HEK293T (cell line): ENCODE results near the gene BTBD9.

Experiments
- CTCF ChIA-PET: fragments of 350-600 bp; formaldehyde crosslinking; extraction: SDS; loops from one replicate; lab custom pipeline; 2021; ENCODE audit warnings: antibody characterized with exemption, inconsistent platforms; lab: Yijun Ruan, JAX
- POLR2A ChIA-PET: fragments of 350-600 bp; formaldehyde crosslinking; extraction: SDS; loops from one replicate; lab custom pipeline; 2020; ENCODE audit warnings: antibody characterized with exemption, inconsistent platforms; lab: Yijun Ruan, JAX
- DNase-seq: peaks from one replicate; pipeline ENCODE4 v3.0.0; 2012; ENCODE audit warnings: mixed read lengths; ENCODE audit errors: extremely low spot score
- ARNT ChIP-seq: fragments of 450-650 bp; IDR thresholded peaks from 2 replicates; pipeline ENCODE4 v1.6.1; 2017; ENCODE audit warnings: mild to moderate bottlenecking
- BHLHE40 ChIP-seq: fragments of 450-650 bp; IDR thresholded peaks from 2 replicates; pipeline ENCODE4 v1.6.1; 2016; ENCODE audit warnings: mild to moderate bottlenecking, moderate library complexity, borderline replicate concordance
- CTBP1 ChIP-seq: fragments of 450-650 bp; IDR thresholded peaks from 2 replicates; pipeline ENCODE4 v1.6.1; 2016; ENCODE audit warnings: borderline replicate concordance
- ELF4 ChIP-seq: fragments of 450-650 bp; IDR thresholded peaks from 2 replicates; pipeline ENCODE4 v1.6.1; 2017; ENCODE audit warnings: antibody characterized with exemption
- FOXA1 ChIP-seq: fragments of 450-650 bp; IDR thresholded peaks from 2 replicates; pipeline ENCODE4 v1.6.1; 2016; ENCODE audit warnings: mild to moderate bottlenecking
- FOXK2 ChIP-seq: fragments of 450-650 bp; IDR thresholded peaks from 2 replicates; pipeline ENCODE4 v1.6.1; 2016; ENCODE audit warnings: mild to moderate bottlenecking
- FOXM1 ChIP-seq: fragments of 450-650 bp; IDR thresholded peaks from 2 replicates; pipeline ENCODE4 v1.6.1; 2017; ENCODE audit warnings: mild to moderate bottlenecking, borderline replicate concordance
- HDGF ChIP-seq: fragments of 450-650 bp; IDR thresholded peaks from 2 replicates; pipeline ENCODE4 v1.6.1; 2017; ENCODE audit warnings: antibody characterized with exemption, borderline replicate concordance
- L3MBTL2 ChIP-seq: fragments of 450-650 bp; conservative IDR thresholded peaks from 2 replicates; pipeline ENCODE4 v1.6.1; 2016; ENCODE audit warnings: mild to moderate bottlenecking
- LEF1 ChIP-seq: fragments of 450-650 bp; IDR thresholded peaks from 2 replicates; pipeline ENCODE4 v1.6.1; 2017; ENCODE audit warnings: mild to moderate bottlenecking, borderline replicate concordance
- NFRKB ChIP-seq: fragments of 450-650 bp; IDR thresholded peaks from 2 replicates; pipeline ENCODE4 v1.6.1; 2016; ENCODE audit warnings: mild to moderate bottlenecking, moderate library complexity
- SP1 ChIP-seq: fragments of 450-650 bp; IDR thresholded peaks from 2 replicates; pipeline ENCODE4 v1.6.1; 2017
- SUZ12 ChIP-seq: fragments of 450-650 bp; IDR thresholded peaks from 2 replicates; pipeline ENCODE4 v1.6.1; 2016; ENCODE audit warnings: mild to moderate bottlenecking
- TARDBP ChIP-seq: fragments of 450-650 bp; IDR thresholded peaks from 2 replicates; pipeline ENCODE4 v1.6.1; 2016
- ZNF384 ChIP-seq: fragments of 450-650 bp; IDR thresholded peaks from 2 replicates; pipeline ENCODE4 v1.6.1; 2016
- TF ChIP-seq, protein P1 (sequence below): fragments of 450-650 bp; IDR thresholded peaks from 2 replicates; pipeline ENCODE4 v1.6.1; 2016

Gene BTBD9

DNA sequence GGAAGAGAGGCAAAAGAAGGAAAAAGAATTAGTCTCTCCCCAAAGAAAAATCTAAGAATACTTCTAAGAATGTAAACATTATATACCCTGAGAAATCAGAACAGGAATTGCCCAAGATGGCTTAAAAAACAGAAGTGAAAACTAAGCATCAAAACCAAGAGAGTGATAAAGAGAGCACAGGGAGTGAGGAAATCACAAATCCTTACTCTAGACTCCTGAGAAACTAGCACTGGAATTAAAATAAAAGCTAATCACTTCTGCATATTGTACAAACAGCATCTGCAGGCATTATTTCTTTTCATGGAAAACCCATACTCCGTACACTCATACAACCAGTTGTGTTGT lies 285.7 kb downstream of the BTBD9 start:
- no peak for DNase-seq
- TF ChIP-seq HDGF (no peak), FOXA1 (no peak), ARNT (no peak), ZNF384 (no peak), FOXM1 (no peak), TARDBP (no peak), NFRKB (no peak), CTBP1 (no peak), SP1 (no peak), SUZ12 (no peak), L3MBTL2 (no peak), LEF1 (no peak), BHLHE40 (no peak)
- TF ChIP-seq, protein P1, sequence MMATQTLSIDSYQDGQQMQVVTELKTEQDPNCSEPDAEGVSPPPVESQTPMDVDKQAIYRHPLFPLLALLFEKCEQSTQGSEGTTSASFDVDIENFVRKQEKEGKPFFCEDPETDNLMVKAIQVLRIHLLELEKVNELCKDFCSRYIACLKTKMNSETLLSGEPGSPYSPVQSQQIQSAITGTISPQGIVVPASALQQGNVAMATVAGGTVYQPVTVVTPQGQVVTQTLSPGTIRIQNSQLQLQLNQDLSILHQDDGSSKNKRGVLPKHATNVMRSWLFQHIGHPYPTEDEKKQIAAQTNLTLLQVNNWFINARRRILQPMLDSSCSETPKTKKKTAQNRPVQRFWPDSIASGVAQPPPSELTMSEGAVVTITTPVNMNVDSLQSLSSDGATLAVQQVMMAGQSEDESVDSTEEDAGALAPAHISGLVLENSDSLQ = no peak
- POLR2A ChIA-PET = no interaction called here
- CTCF ChIA-PET = no interaction called here

DNA sequence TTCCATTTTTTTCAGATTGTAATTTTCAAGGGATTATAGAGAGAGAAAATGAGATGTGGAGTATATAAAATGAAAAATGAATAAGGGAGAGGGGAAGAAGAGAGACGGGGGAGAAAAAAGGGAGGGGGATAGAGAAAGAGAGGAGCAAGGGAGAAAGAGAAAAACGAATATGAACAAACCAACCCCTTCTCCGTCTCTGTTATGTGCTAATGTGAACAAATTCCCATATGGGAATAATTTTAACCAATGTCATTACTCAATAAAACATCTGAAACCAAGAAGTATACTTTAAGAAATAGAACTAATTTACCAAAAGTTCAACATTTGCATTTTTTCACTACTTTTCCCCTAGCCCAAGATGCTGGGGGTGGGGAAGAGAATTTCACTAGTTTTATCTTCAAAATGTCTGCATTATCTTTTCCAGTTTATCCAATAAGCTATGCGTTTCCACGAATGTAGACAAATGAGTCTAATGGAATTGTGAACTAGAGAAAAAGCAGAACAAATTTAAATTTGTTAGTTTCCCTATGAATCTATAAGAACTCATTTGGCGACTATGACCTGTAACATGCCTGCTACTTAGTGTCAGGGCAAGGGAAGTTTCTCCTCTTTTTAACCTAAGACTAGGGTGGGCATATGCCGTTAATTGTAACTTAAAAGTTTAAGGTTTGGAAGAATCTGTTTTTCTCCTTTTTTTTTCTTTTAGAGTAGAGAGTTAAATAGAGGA lies 286.3 kb downstream of the BTBD9 start:
- ChIA-PET CTCF (no interaction called here), POLR2A (no interaction called here)
- TF ChIP-seq, protein P1 = no peak
- TF ChIP-seq NFRKB (no peak), ARNT (no peak), FOXA1 (no peak)
- DNase-seq = no peak

DNA sequence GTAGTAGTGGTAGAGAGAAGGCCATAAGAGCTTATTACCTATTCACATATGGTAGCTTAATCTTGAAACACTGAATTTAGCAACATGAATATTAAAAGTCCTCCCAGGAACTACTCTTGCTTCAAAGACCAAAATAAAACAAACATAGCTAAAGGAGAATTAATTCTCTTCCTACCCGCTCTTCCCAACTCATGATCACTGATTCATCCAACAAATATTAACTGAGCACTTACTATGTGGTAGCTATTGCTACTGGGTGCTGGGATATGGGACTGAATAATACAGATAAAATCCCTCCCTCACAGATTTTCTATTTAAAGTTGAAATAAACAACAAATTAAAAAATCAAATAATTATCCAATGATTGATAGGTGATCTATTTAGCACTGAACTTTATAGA lies 287.1 kb downstream of the BTBD9 start:
- no peak for DNase-seq
- TF ChIP-seq NFRKB (no peak), SP1 (no peak), L3MBTL2 (no peak), ARNT (no peak)
- POLR2A ChIA-PET = no interaction called here
- CTCF ChIA-PET = no interaction called here

DNA sequence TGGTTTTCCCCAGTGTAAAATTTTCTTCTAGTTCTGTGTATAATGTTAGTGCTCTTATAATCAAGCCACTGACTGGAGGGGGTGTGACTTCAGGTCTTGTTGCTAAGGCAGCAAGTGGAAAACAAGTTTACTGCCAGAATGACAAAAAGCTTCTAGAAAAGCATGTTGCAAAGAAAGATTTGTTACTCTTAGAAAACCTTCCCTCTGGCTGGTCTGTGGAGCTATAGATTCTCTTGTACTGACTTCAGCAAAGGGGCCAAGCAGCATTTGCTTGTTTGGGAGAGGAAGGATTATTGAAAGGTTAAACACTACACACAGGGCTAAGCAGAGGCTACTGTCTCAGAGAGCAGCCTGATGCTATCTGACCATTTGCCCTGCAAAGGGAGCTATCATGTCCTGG lies 288.8 kb downstream of the BTBD9 start:
- ChIA-PET CTCF (interaction anchor here (0.9 kb wide), 1 partner anchor 9 kb away, joined by 3 read pairs; no protein-coding TSS in a partner anchor), POLR2A (no interaction called here)
- TF ChIP-seq ZNF384 = no peak
- TF ChIP-seq TARDBP = no peak
- no peak for TF ChIP-seq NFRKB
- TF ChIP-seq L3MBTL2 = no peak
- TF ChIP-seq FOXK2 = no peak
- TF ChIP-seq ELF4 = no peak
- TF ChIP-seq SP1 = no peak
- TF ChIP-seq FOXM1 = no peak
- TF ChIP-seq, protein P1 = no peak
- no peak for TF ChIP-seq HDGF
- TF ChIP-seq SUZ12 = no peak
- no peak for TF ChIP-seq ARNT
- TF ChIP-seq LEF1 = no peak
- TF ChIP-seq CTBP1 = no peak
- no peak for TF ChIP-seq FOXA1
- TF ChIP-seq BHLHE40 = no peak
- DNase-seq = no peak

DNA sequence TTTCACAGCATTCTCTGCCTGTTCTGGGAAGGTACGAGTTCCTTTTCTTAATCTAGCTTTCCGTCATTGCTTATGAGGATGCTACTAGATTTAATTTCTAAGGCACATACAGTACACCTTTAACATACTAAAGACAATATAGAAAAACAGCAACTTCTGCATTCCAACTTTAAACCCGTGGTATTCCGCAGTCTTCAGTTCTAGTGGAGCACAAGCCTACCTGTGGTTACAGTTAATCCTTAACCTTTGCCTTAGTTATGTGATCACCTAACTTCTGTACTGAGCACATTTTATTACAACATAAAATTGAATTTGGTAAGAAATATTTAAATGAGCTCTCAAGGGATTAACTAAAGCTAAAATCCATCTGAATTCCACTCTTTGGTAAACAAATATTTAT lies 289.5 kb downstream of the BTBD9 start:
- POLR2A ChIA-PET = no interaction called here

DNA sequence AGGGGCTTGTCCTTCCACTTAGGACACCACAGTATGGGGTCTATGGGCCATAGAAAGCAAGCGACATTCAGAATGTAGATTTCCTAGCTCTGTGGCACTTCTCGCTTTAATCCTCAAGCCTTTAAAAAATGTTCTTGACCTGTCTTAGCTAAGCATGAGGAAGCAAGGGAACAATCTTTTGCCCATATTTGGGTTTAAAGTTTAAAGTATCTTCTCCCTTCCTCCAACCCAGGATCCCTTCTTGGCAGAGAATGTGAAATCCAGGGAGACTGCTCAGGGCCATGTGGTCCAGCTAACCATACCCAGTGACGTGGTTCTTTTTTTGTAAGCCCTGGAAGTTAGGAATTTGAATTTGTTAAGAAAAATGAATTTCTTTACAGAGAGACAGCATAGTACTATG lies 289.9 kb downstream of the BTBD9 start:
- TF ChIP-seq CTBP1 = no peak
- no peak for TF ChIP-seq FOXM1
- no peak for TF ChIP-seq NFRKB
- TF ChIP-seq, protein P1 = no peak
- TF ChIP-seq TARDBP = no peak
- TF ChIP-seq ELF4 = no peak
- no peak for TF ChIP-seq FOXK2
- TF ChIP-seq HDGF = no peak
- TF ChIP-seq ARNT = no peak
- TF ChIP-seq SUZ12 = no peak
- TF ChIP-seq L3MBTL2 = no peak
- TF ChIP-seq SP1 = no peak
- TF ChIP-seq LEF1 = no peak
- no peak for TF ChIP-seq BHLHE40
- no peak for TF ChIP-seq ZNF384
- no peak for TF ChIP-seq FOXA1
- CTCF ChIA-PET = no interaction called here
- DNase-seq = no peak
- POLR2A ChIA-PET = no interaction called here

More for the DNA sequence above, 289.5 kb downstream of the BTBD9 start:
- DNase-seq = no peak
- CTCF ChIA-PET = no interaction called here
- TF ChIP-seq BHLHE40 = no peak
- no peak for TF ChIP-seq HDGF
- TF ChIP-seq LEF1 = no peak
- no peak for TF ChIP-seq SP1
- TF ChIP-seq ARNT = no peak
- TF ChIP-seq, protein P1 = no peak
- TF ChIP-seq ZNF384 = no peak
- TF ChIP-seq FOXM1 = no peak
- TF ChIP-seq CTBP1 = no peak
- no peak for TF ChIP-seq NFRKB
- TF ChIP-seq SUZ12 = no peak
- no peak for TF ChIP-seq TARDBP
- no peak for TF ChIP-seq L3MBTL2
- no peak for TF ChIP-seq FOXA1
- no peak for TF ChIP-seq FOXK2
- TF ChIP-seq ELF4 = no peak
